ENCODE results near the gene ERLIN1. TPM values are rescaled to one million over a fixed set of nuclear protein-coding genes. Genes with fewer than 3 reads are reported as not detected.

Gene ERLIN1
- total RNA-seq, 1 experiment from 2014 or later: 33.0 TPM

GRCh38 chr10:100146398-100146797, 39.4 kb downstream of the ERLIN1 start:
- Mint-ChIP-seq H3K27me3 (ENCODE audit: low read depth) (peaks cover 2% of the 10 kb centered on the region; the same call in 1 of the 2 replicates), H3K4me1 (peaks cover 6 to 13% of the 10 kb centered on the region in 2 experiments), H3K4me3 (no peak overlapping the region), H3K9me3 (no peaks in the 10 kb centered on the region), H3K36me3 (ENCODE audit: insufficient read depth in 1 of 3, low read depth in 3 of 3) (peaks cover 0 to 10% (median 1%) of the 10 kb centered on the region in 3 experiments; a peak in 6 of 7 replicates), H3K27ac (no peak overlapping the region)
- Histone ChIP-seq H3T11ph (ENCODE audit: low read length) (no peak overlapping the region), H2BK5ac (ENCODE audit: insufficient read length, low read length) (no peak overlapping the region), H2BK12ac (ENCODE audit: insufficient read length, low read depth, low read length) (no peak overlapping the region), H3K14ac (ENCODE audit: insufficient read depth, low read length) (no peak overlapping the region), H3K18ac (ENCODE audit: insufficient read length, low read depth, low read length) (no peak overlapping the region), H3K9ac (ENCODE audit: extremely low read depth, insufficient read length, low read length) (no peak overlapping the region), H4K20me1 (ENCODE audit: control insufficient read depth, insufficient read depth, insufficient read length) (no peaks in the 10 kb centered on the region), H3K9me3 (ENCODE audit: control insufficient read depth, low read depth, low read length) (no peaks in the 10 kb centered on the region), H3K23ac (ENCODE audit: insufficient read length, low read depth, low read length) (no peak overlapping the region), H2AK5ac (ENCODE audit: insufficient read length, low read length) (no peak overlapping the region), H3K4me1 (ENCODE audit: insufficient read depth, low read length) (peaks cover 3% of the 10 kb centered on the region; the same call in 1 of the 2 replicates), H4K8ac (replicated peaks; ENCODE audit: insufficient read length, low read depth, low read length) (no peak overlapping the region), H3K56ac (ENCODE audit: insufficient read length, low read depth, low read length) (no peak overlapping the region), H2AFZ (ENCODE audit: low read length) (no peak overlapping the region), H2BK15ac (ENCODE audit: low read depth, low read length) (no peak overlapping the region), H4K5ac (ENCODE audit: insufficient read length, low read depth, low read length) (no peak overlapping the region), H3K79me2 (ENCODE audit: insufficient read depth, low read length) (no peaks in the 10 kb centered on the region), H4K91ac (ENCODE audit: insufficient read length, low read depth, low read length) (no peak overlapping the region), H3K4me2 (ENCODE audit: insufficient read depth, insufficient read length, low read length) (no peak overlapping the region), H3K79me1 (ENCODE audit: insufficient read depth, low read depth, low read length, poor library complexity, severe bottlenecking) (no peaks in the 10 kb centered on the region), H2BK120ac (ENCODE audit: low read depth, low read length, poor library complexity, severe bottlenecking) (no peak overlapping the region), H3K27ac (ENCODE audit: insufficient read length, low read depth, low read length) (no peak overlapping the region), H2BK20ac (ENCODE audit: low read depth, low read length, poor library complexity, severe bottlenecking) (no peak overlapping the region), H3K23me2 (ENCODE audit: insufficient read length, low read depth, low read length, poor library complexity, severe bottlenecking) (no peaks in the 10 kb centered on the region), H3K27me3 (ENCODE audit: insufficient read depth, low read length) (no peaks in the 10 kb centered on the region), H3K4ac (ENCODE audit: low read depth, low read length) (no peak overlapping the region)
- no peak for TF ChIP-seq CTCF (conservative IDR thresholded peaks at IDR 0.05)
- no CpG with 5 or more reads among the region's 4 CpGs for WGBS (ENCODE audit: extremely low coverage, insufficient read length, low lambda C conversion rate)
- no peak for DNase-seq
